Left renal cortex interstitium (tissue), 4 donors: ENCODE data around the gene CSNK2A1. TPM values are rescaled to one million over a fixed set of nuclear protein-coding genes. Genes with fewer than 3 reads are reported as not detected.
"Not testable (repeated sequence)": the region's sequence is repeated elsewhere in the genome, so short reads cannot be mapped to it uniquely, and the experiment has no call there.

Source experiments
- DNase-seq, 4 donors: peaks; one replicate each; pipeline ENCODE4 v3.0.0-alpha.2; 2013; ENCODE audit warnings: low read depth in 4 of 4, low spot score in 2 of 4, missing footprints in 1 of 4
- polyA plus RNA-seq, 4 donors: library from polyadenylated mRNA; unstranded; fragments of 120-200 nt; gene quantifications; one replicate each; pipeline ENCODE4 v1.2.1, GENCODE V29; 2013; ENCODE audit not compliant: insufficient read length in 4 of 4

Gene CSNK2A1
- polyA plus RNA-seq, 4 donors, result 127 to 158 (median 142) TPM

DNA sequence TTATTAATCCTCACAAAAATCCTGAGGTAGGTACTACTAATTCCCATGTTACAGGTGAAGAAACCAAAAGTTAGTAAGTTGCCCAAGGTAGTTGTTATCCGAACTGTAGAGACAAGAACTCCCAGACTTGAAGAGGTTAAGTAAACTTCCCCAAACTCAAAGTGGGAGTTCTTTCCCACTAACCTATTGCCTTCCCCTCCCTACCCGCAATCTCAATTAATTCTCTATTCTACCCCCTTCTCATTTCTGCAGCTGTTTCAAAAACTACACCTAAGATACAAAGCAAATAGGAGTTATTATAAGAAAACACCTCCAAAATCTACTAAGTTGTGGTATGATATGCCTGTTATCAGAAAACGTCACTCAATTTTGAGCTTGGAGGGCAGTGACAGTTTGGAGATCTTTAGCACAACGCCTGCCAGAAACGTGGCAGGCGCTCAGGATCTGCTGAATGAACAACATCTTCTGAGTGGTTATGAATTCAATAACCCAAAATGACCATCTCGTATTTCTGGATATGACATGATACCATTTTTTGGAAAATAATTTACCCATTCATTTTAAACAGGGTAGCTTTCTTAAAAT lies 7.1 kb downstream of the CSNK2A1 start:
- no peak for DNase-seq

GRCh38 chr20:535958-536357 lies 7.6 kb downstream of the CSNK2A1 start:
- DNase-seq, result no peak

DNA sequence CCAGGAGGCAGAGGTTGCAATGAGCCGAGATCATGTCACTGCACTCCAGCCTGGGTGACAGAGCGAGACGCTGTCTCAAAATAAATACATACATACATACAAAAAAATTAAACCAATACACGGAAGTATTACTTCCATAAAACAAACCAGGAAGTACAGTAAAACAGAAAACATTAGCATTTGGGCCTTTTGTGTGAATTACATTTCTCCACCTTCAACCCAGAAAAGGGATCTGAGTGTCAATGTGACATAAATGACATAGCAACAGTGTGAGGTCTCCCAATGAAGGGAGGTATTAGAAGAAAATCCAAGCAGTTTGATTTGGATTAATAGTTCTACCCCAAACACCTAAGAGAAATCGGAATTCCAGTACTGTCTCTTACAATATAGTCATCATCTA lies 10.1 kb downstream of the CSNK2A1 start:
- DNase-seq, result no peak

DNA sequence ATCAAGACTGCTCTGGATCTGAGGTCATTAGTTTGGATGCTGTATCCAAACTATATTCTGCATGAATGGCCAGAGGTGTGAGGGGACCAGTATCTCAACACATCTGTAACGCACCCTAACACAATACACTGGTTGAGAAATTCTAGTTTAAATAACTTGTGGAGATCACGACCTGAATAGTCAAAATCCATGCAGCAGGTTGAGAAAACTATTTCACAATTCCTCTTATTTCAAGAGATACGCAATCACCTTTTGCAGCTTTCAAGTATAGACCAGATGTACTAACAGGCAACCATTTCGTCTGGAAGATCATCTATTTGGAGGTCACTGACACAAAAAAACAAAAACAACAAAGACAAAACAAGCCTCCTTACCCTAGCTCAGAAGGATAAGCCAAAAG lies 11.1 kb downstream of the CSNK2A1 start:
- no peak for DNase-seq

GRCh38 chr20:531608-532007 lies 12.0 kb downstream of the CSNK2A1 start:
- no peak for DNase-seq

GRCh38 chr20:530321-530720 lies 13.3 kb downstream of the CSNK2A1 start:
- DNase-seq, result no peak

- DNase-seq, result no peak
Measured at GRCh38 chr20:528923-529604, 14.5 kb downstream of the CSNK2A1 start.

DNA sequence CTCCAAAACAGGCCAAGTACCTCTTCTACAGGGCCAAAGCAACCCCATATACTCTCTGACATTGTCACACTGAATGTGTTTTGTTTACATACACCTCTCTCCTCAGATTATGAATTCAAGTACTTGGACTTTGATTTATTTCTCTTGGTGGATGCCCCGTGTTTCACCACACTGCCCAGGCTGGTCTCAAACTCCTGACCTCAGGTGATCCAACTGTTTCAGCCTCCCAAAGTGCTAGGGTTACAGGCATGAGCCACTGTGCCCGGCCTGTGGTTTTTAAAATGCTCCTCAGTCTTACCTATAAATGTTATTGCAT lies 16.1 kb downstream of the CSNK2A1 start:
- no peak for DNase-seq

DNA sequence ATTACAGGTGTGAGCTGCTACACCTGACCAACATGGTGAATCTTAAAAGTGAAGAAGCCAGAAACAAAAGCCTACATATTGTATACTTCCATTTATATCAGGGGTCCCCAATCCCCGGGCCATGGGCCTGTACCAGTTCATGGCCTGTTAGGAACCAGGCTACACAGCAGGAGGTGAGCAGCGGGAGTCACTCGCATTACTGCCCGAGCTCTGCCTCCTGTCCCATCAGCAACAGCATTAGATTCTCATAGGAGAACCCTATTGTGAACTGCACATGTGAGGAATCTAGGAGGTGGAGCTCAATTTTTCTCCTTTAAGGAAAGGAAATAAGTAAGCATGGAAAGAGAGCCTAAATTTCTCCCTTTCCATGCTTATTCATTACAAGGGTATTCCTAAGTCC lies 21.7 kb downstream of the CSNK2A1 start:
- DNase-seq, result no peak

GRCh38 chr20:519999-520398 lies 23.6 kb downstream of the CSNK2A1 start:
- no peak for DNase-seq

GRCh38 chr20:517221-517620 lies 26.4 kb downstream of the CSNK2A1 start:
- no peak for DNase-seq

- no peak for DNase-seq
Measured at GRCh38 chr20:516799-517198, 26.8 kb downstream of the CSNK2A1 start.

GRCh38 chr20:515696-516095 lies 27.9 kb downstream of the CSNK2A1 start:
- no peak for DNase-seq

DNA sequence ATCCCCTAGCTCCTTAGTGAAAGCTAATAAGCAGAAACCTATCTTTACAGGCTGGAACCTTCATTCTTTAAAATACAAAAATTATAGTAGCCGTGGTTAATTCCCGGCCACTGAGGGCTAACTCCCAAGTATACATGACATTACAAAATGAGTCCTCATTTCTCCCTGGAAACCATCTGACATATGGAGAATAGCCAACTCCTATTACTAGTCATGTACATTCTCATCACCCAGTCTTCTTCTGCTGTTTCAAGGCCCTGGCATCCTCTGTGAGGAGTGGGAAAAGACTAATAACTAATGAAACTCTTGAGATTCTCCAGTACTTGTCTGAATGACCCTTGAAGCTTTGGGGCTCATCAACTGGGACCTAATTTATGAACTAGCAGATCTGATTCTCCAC lies 30.2 kb downstream of the CSNK2A1 start:
- no peak for DNase-seq

GRCh38 chr20:510328-511057 lies 33.1 kb downstream of the CSNK2A1 start:
- DNase-seq, result not testable (repeated sequence)

GRCh38 chr20:508364-508787 lies 35.2 kb downstream of the CSNK2A1 start:
- not testable (repeated sequence) for DNase-seq

DNA sequence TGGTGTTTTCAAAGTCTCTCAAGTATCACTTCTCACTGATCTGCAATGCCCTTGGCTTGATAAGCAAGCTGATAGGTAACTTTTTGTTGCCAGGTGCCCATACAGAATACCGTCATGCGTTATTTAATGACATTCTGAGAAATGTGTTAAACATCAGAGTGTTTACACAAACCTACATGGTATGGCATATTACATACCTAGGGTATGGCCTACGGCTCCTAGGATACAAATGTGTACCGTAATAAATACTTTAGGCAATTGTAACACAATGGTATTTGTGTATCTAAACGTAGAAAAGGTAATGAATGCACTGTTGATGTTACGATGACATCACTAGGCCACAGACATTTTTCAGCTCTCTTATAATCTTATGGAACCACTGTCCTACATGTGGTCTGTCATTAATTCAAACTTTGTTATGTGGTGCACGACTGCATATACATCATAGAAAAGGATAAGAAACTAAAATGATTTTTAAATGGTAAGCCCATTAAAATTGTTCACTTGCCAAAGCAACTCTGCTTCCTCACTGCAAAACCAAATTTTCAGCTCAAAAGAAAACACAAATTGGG lies 35.7 kb downstream of the CSNK2A1 start:
- DNase-seq, result no peak

- DNase-seq, result no peak
Measured at GRCh38 chr20:507006-507758, 36.4 kb downstream of the CSNK2A1 start.

- DNase-seq, result no peak
Measured at GRCh38 chr20:504632-505075, 38.9 kb downstream of the CSNK2A1 start.

GRCh38 chr20:503048-503737 lies 40.4 kb downstream of the CSNK2A1 start:
- DNase-seq, result no peak
